Duodenal mucosa (tissue), 2 donors: ENCODE data around the gene CTSK.

Experiments
- H3K27ac ChIP-seq: one replicate; pipeline ENCODE4 v1.7.0; 2013; ENCODE audit warnings: low read depth, low read length
- H3K27me3 ChIP-seq, 2 donors: one replicate each; pipeline ENCODE4 v1.7.0; 2013; ENCODE audit warnings: low read length in 2 of 2, control low read depth in 1 of 2; ENCODE audit not compliant: insufficient read depth in 2 of 2, control insufficient read depth in 1 of 2
- H3K36me3 ChIP-seq, 2 donors: one replicate each; pipeline ENCODE4 v1.7.0; 2013; ENCODE audit warnings: low read length in 2 of 2, control low read depth in 1 of 2; ENCODE audit not compliant: insufficient read depth in 2 of 2, control insufficient read depth in 1 of 2
- H3K4me1 ChIP-seq, 2 donors: one replicate each; pipeline ENCODE4 v1.7.0; 2013; ENCODE audit warnings: low read length in 2 of 2, control low read depth in 1 of 2; ENCODE audit not compliant: insufficient read depth in 2 of 2, control insufficient read depth in 1 of 2
- H3K4me3 ChIP-seq, 2 donors: one replicate each; pipeline ENCODE4 v1.7.0; 2013; ENCODE audit warnings: low read length in 2 of 2, low read depth in 1 of 2
- H3K9ac ChIP-seq, 2 donors: one replicate each; pipeline ENCODE4 v1.7.0; 2013; ENCODE audit warnings: low read length in 2 of 2, low read depth in 1 of 2
- H3K9me3 ChIP-seq, 2 donors: one replicate each; pipeline ENCODE4 v1.7.0; 2013; ENCODE audit warnings: low read length in 2 of 2, control low read depth in 1 of 2; ENCODE audit not compliant: control insufficient read depth in 1 of 2

CTSK gene

DNA sequence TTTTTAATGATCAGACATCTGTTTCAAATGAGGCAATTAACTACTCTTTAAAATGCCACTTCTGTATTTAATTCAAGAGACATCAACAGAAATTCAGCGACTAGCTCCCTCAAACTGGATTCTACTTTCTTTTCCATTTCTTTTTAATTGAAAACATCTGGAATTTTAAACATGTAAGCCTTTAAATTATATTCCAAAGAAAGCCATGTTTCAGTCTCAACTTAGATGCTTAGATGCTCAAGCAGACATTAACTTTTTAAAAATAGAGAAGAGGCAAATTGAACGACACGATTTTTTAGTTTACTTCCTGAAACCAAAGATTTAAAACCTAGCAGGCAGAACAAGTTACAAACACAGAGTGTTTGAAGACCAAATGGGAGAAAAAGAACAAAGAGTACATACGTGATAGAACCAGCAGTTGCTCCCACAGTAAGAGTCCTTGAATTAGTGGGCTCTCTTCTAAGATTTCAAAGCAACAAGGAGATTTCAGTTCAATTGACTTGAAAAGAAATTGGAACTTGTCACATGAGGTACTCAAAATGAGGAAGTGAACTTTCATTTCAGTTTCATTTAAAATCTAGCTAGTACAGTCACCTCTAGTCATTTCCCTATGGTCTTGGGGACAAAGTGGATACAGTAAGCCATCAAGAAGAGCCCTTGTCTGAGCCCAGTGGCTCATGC, 42.6 kb downstream of the CTSK start, which contains the start of gene CTSS:
Gene CTSS, minus strand, starts transcription at position 483 of the 681 bp plus-strand sequence. CDS start 1,015 bp downstream, outside the sequence.
- Histone ChIP-seq H3K36me3 (peaks cover 0 to 2% of the 10 kb centered on the region in 2 donors), H3K27me3 (no peaks in the 10 kb centered on the region), H3K4me3 (peak within 1 kb of the TSS; percentile 69 to 79), H3K9ac (peak within 1 kb of the TSS; percentile 68 to 74), H3K4me1 (peaks cover 3 to 10% of the 10 kb centered on the region in 2 donors), H3K9me3 (no peaks in the 10 kb centered on the region), H3K27ac (peak within 1 kb of the TSS; percentile 44)

DNA sequence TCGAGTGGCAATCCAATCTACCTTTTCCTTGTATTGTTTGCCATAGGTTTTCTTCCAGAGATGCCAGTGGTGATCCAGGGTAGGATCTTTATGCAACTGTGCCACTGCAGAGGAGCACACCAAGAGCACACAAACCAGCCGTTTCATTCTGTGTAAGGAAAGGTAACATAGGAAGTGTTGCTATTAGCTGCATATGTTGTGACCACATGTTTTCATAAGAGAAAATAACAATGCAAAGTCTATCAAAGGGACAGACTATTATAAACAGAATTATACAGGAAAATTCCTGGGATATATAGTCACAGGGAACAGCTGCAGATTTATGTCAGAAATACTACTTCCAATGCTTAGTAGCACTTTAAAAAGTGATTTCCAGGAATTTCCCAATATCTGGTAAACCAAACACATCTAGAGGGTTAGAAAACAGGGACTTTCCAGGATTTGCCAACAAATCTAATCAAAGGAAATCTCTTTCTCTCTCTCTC, 43.4 kb downstream of the CTSK start:
- H3K36me3 ChIP-seq, result peaks cover 0 to 4% of the 10 kb centered on the region in 2 donors
- peak overlapping the region; percentile 68 to 74 for H3K9ac ChIP-seq
- H3K4me1 ChIP-seq, result peaks cover 3 to 10% of the 10 kb centered on the region in 2 donors
- peak overlapping the region; percentile 5 for H3K27ac ChIP-seq
- H3K9me3 ChIP-seq, result no peaks in the 10 kb centered on the region
- peak overlapping the region; percentile 69 to 79 for H3K4me3 ChIP-seq
- H3K27me3 ChIP-seq, result no peaks in the 10 kb centered on the region

DNA sequence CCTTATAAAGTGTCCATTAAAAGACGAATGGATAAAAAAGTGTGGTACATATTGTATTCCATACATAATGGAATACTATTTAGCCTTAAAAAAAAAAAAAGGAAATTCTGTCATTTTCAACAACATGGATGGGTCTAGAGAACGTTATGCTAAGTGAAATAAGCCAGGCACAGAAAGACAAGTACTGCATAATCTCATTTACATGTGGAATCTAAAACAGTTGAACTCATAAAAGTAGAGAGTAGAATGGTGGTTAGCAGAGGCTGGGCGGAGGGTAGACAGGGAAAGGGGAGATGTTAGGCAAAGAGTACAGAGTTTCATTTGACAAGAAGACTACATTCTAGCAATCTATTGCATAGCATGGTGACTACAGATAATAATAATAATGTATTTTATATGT, 45.0 kb downstream of the CTSK start:
- H3K9me3 ChIP-seq, result no peaks in the 10 kb centered on the region
- H3K27ac ChIP-seq, result no peak overlapping the region
- H3K9ac ChIP-seq, result no peak overlapping the region
- no peaks in the 10 kb centered on the region for H3K27me3 ChIP-seq
- H3K4me1 ChIP-seq, result peaks cover 3 to 10% of the 10 kb centered on the region in 2 donors
- peaks cover 0 to 4% of the 10 kb centered on the region in 2 donors for H3K36me3 ChIP-seq
- H3K4me3 ChIP-seq, result no peak overlapping the region

DNA sequence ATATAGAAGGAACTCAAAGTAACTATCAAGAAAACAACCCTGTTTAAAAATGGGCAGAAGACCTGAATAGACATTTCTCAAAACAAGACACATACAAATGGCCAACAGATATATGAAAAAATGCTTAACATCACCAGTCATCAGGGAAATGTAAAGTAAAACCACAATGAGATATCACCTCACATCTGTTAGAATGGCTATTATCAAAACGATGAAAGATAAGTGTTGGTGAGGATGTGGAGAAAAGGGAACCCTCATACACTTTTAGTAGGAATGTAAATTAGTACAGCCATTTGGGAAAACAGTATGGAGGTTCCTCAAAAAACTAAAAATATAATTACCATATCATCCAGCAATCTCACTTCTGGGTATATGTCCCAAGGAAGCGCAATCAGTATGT, 45.5 kb downstream of the CTSK start:
- Histone ChIP-seq H3K27me3 (no peaks in the 10 kb centered on the region), H3K4me3 (no peak overlapping the region), H3K9ac (no peak overlapping the region), H3K36me3 (peaks cover 3 to 9% of the 10 kb centered on the region in 2 donors), H3K9me3 (no peaks in the 10 kb centered on the region), H3K27ac (no peak overlapping the region), H3K4me1 (peaks cover 3 to 10% of the 10 kb centered on the region in 2 donors)

DNA sequence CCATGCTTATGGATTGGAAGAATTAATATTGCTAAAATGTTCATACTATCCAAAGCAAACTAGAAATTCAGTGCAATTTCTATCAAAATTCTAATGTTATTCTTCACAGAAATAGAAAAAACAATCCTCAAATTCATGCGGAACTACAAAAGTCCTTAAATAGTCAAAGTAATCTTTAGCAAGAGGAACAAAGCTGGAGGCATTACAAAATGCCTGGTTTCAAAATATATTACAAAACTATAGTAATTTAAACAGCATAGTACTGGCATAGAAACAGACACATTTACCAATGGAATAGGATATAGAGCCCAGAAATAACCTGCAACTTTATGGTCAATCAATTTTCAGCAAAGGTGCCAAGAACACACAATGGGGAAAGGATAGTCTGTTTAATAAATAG, 46.3 kb downstream of the CTSK start:
- Histone ChIP-seq H3K27me3 (no peaks in the 10 kb centered on the region), H3K9me3 (no peaks in the 10 kb centered on the region), H3K27ac (no peak overlapping the region), H3K36me3 (peaks cover 8 to 9% of the 10 kb centered on the region in 2 donors), H3K4me3 (no peak overlapping the region), H3K9ac (no peak overlapping the region), H3K4me1 (peaks cover 3 to 10% of the 10 kb centered on the region in 2 donors)

DNA sequence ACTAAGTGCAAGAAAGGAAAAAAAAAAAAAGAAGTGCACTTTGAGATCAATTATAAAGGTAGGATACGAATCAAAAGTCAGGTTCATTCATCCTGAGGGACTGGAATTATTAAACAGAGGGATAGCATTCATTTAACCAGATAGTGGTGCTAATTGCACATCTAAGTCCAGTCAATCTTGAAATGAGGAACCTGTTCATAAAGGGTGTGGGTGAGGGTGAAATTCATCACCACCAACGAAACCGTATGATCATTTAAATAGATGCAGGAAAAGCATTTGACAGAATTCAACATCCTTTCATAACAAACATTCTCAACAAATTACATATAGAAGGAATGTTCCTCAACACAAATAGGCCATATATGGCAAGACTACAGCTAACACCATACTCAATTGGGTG, 48.0 kb downstream of the CTSK start:
- Histone ChIP-seq H3K27ac (no peak overlapping the region), H3K4me1 (peaks cover 3 to 10% of the 10 kb centered on the region in 2 donors), H3K9ac (no peak overlapping the region), H3K4me3 (no peak overlapping the region), H3K9me3 (no peaks in the 10 kb centered on the region), H3K27me3 (no peaks in the 10 kb centered on the region), H3K36me3 (peaks cover 13 to 20% of the 10 kb centered on the region in 2 donors)

DNA sequence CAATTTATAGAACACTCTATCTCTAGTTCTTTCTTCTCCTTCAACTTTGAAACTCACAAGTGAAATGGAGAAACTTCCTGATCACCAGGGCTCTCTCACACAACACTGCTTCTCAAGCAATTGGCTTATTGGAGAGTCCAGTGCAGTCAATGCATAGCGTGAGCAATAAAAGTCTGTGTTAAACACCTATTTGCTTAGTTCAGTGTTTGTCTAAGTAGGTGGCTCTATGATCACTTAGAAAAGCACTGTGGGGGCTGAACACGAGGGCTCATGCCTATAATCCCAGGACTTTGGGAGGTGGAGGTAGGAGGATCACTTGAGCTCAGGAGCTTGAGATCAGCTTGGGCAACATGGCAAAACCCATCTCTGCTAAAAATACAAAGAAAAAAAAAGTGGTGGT, 54.6 kb downstream of the CTSK start:
- no peak overlapping the region for H3K4me3 ChIP-seq
- H3K27me3 ChIP-seq, result no peaks in the 10 kb centered on the region
- H3K9me3 ChIP-seq, result no peaks in the 10 kb centered on the region
- no peak overlapping the region for H3K27ac ChIP-seq
- no peak overlapping the region for H3K9ac ChIP-seq
- H3K4me1 ChIP-seq, result peaks cover 0 to 3% of the 10 kb centered on the region in 2 donors
- peaks cover 21 to 65% of the 10 kb centered on the region in 2 donors for H3K36me3 ChIP-seq

DNA sequence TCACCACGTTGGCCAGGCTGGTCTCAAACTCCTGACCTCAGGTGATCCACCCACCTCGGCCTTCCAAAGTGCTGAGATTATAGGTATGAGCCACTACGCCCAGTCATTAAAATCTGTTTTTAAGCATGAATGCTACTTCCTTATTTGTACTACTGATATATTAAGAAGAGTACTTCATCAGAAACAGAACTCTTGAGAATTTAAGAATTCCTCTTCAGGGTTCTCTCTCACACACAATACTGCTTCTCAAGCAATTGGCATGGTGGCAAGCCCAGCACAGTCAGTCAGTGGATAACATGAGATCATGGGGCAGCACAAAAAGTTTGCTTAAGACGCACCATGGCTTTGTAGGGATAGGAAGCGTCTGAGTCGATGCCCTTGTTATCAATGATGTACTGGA, 56.6 kb downstream of the CTSK start:
- H3K4me1 ChIP-seq, result peaks cover 0 to 3% of the 10 kb centered on the region in 2 donors
- peaks cover 22 to 74% of the 10 kb centered on the region in 2 donors for H3K36me3 ChIP-seq
- no peaks in the 10 kb centered on the region for H3K27me3 ChIP-seq
- H3K4me3 ChIP-seq, result no peak overlapping the region
- no peaks in the 10 kb centered on the region for H3K9me3 ChIP-seq
- no peak overlapping the region for H3K27ac ChIP-seq
- H3K9ac ChIP-seq, result no peak overlapping the region

DNA sequence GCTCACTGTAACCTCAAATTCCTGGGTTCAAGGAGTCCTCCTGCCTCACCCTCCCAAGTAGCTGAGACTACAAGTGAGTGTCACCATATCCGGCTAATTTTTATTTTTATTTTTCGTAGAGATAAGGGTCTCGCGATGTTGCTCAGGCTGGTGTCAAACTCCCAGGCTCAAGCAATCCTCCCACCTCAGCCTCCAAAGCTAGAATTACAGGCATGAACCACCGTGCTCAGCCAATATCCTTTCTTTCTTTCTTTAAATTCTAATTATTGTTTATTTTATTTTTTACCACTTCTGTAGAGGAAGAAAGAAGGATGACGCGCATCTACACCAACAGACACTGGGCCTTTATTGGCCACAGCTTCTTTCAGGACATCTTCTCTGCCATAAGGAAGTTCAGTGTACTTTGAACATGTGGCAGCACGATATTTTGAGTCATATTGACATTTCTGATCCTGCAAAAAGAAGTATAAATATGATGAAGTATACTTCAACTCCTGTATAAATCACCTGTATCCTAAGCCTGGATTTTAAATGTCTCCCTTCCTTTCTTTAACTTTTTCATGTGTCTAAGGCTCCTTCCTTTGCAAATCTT, 58.2 kb downstream of the CTSK start:
- no peaks in the 10 kb centered on the region for H3K27me3 ChIP-seq
- H3K36me3 ChIP-seq, result peaks cover 19 to 78% of the 10 kb centered on the region in 2 donors
- H3K4me1 ChIP-seq, result peaks cover 0 to 3% of the 10 kb centered on the region in 2 donors
- no peaks in the 10 kb centered on the region for H3K9me3 ChIP-seq
- no peak overlapping the region for H3K27ac ChIP-seq
- H3K4me3 ChIP-seq, result no peak overlapping the region
- no peak overlapping the region for H3K9ac ChIP-seq
